Measurements from ENCODE around the gene FXN. TPM values are rescaled to one million over a fixed set of nuclear protein-coding genes. Genes with fewer than 3 reads are reported as not detected.

The FXN gene
- total and polyA plus RNA-seq, 2 donors (not counting 3 experiments of a cell fraction or from before 2014, with no cell fraction given) = 18.2 to 21.2 TPM

DNA sequence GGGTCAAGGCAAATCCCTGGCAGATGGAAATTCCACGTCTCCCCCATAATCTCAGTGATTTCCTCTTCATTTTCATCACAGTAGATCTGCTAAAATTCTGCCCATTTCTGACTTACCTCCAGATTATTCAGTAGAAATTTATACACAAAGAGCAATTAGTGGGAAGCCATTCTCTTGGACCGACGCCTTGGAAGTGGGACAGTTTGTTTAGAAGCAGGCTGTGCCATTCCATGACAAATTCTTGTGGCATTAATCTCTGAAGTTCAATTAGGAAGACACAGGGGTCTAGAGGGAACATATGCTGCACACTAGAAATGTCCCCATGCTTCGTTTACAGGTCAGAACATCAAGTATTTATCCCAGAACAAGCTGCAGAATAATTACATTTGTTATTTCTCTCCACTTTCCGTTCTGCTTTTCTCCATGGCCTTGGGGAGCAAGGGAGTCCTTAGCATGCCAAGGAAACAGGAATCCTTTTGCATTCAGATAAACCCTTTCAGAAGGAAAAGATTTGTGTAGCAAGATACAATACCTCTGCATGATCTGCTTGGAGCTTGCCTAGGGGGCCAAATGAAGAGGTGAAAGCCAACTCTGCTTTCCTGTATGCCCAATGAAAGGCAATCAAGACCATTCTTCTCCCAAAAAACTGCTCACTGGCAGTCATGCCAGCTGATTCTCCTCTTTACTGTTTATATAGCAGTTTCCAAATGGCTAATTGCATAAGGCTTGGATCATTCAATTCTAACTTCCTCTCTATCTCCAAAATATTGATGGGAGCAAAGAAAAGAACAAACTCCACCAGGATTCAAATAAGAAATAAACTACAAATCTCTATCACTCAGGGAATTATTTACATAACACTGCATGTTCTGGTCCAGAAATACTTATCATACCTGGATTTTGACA is 19.1 kb upstream of the FXN start:
- Histone ChIP-seq H3K4me2 (ENCODE audit: insufficient read depth, low read length) (no peak overlapping the region), H3K9ac (replicated peaks; ENCODE audit: extremely low read depth, insufficient read depth, low read length) (no peak overlapping the region), H3K79me2 (ENCODE audit: control insufficient read depth, insufficient read depth, low read length) (no peaks in the 10 kb centered on the region), H3K27me3 (ENCODE audit: control insufficient read depth in 2 of 2, insufficient read depth in 2 of 2, low read length in 2 of 2) (peaks cover 4 to 5% of the 10 kb centered on the region in 2 experiments), H4K20me1 (replicated peaks; ENCODE audit: control insufficient read depth, extremely low read depth, insufficient read depth, low read length) (no peaks in the 10 kb centered on the region), H3K27ac (ENCODE audit: insufficient read depth, low read depth, low read length) (no peak overlapping the region), H2AFZ (ENCODE audit: low read depth, low read length) (no peak overlapping the region), H3K9me1 (replicated peaks; ENCODE audit: control insufficient read depth, extremely low read depth, insufficient read depth, low read length) (no peaks in the 10 kb centered on the region), H3K4me1 (ENCODE audit: control insufficient read depth, extremely low read depth, insufficient read depth, low read length) (no peaks in the 10 kb centered on the region), H3K9me3 (replicated peaks; ENCODE audit: control insufficient read depth, insufficient read depth, low read length) (no peaks in the 10 kb centered on the region), H3K36me3 (ENCODE audit: control insufficient read depth in 2 of 2, extremely low read depth in 1 of 2, insufficient read depth in 2 of 2, low read length in 2 of 2) (no peaks in the 10 kb centered on the region), H3K4me3 (replicated peaks in 1 of 3; ENCODE audit: insufficient read depth in 1 of 3, low read depth in 1 of 3, low read length in 3 of 3) (no peak overlapping the region)
- dilution Hi-C loops (cut with MboI; ENCODE audit: extremely low pct_ligation_motif_present, low sequenced_read_pairs) (no loop called here), intact Hi-C loops (cut with micrococcal nuclease) (no loop called here)
- POLR2A ChIA-PET = no interaction called here
- DNase-seq (ENCODE audit: low read depth, low spot score) (no peak), FAIRE-seq (no peak)
- CTCF ChIA-PET = interaction anchor here (1.4 kb wide), 1 partner anchor 17 kb away, joined by 4 read pairs; no protein-coding TSS in a partner anchor
- no TSS peak for BruUV-seq (replicated peaks)
- TF ChIP-seq MYC (IDR thresholded peaks at IDR 0.05; ENCODE audit: low read depth, low read length) = no peak
- TF ChIP-seq POLR2A (IDR thresholded peaks at IDR 0.05; ENCODE audit: low read depth, low read length) = no peak
- no peak for TF ChIP-seq JUN (IDR thresholded peaks at IDR 0.05; ENCODE audit: borderline replicate concordance, insufficient read depth, insufficient read length, low read depth)
- no peak for TF ChIP-seq EZH2 (IDR thresholded peaks at IDR 0.05; ENCODE audit: borderline replicate concordance, low read depth, low read length, severe bottlenecking)
- TF ChIP-seq POLR2AphosphoS5 (IDR thresholded peaks at IDR 0.05; ENCODE audit: insufficient read depth, low read depth, low read length) = no peak
- TF ChIP-seq, protein P1, sequence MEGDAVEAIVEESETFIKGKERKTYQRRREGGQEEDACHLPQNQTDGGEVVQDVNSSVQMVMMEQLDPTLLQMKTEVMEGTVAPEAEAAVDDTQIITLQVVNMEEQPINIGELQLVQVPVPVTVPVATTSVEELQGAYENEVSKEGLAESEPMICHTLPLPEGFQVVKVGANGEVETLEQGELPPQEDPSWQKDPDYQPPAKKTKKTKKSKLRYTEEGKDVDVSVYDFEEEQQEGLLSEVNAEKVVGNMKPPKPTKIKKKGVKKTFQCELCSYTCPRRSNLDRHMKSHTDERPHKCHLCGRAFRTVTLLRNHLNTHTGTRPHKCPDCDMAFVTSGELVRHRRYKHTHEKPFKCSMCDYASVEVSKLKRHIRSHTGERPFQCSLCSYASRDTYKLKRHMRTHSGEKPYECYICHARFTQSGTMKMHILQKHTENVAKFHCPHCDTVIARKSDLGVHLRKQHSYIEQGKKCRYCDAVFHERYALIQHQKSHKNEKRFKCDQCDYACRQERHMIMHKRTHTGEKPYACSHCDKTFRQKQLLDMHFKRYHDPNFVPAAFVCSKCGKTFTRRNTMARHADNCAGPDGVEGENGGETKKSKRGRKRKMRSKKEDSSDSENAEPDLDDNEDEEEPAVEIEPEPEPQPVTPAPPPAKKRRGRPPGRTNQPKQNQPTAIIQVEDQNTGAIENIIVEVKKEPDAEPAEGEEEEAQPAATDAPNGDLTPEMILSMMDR (IDR thresholded peaks at IDR 0.05; ENCODE audit: extremely low read depth in 1 of 2, insufficient read depth in 1 of 2, low read depth in 1 of 2, low read length in 2 of 2) = no peak
- TF ChIP-seq, protein P2, sequence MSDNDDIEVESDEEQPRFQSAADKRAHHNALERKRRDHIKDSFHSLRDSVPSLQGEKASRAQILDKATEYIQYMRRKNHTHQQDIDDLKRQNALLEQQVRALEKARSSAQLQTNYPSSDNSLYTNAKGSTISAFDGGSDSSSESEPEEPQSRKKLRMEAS (IDR thresholded peaks at IDR 0.05; ENCODE audit: insufficient read depth, insufficient read length) = no peak
- no peak for TF ChIP-seq GATA2 (IDR thresholded peaks at IDR 0.05; ENCODE audit: insufficient read depth, insufficient read length, low read depth, low read length)
- no peak for TF ChIP-seq FOS (IDR thresholded peaks at IDR 0.05; ENCODE audit: borderline replicate concordance, insufficient read depth, low read length)
